ENCODE results near the gene EPAS1.

GRCh38 chr2:46404181-46404759, 107.1 kb downstream of the EPAS1 start:
- TF ChIP-seq POLR2A (IDR thresholded peaks at IDR 0.05) (no peak), CTCF (IDR thresholded peaks at IDR 0.05) (no peak)
